ENCODE results near the gene NTMT2. TPM values are rescaled to one million over a fixed set of nuclear protein-coding genes. Genes with fewer than 3 reads are reported as not detected.

The NTMT2 gene
- total and polyA plus RNA-seq, 4 experiments from 2014 or later = not detected

- ChIA-PET CTCF (ENCODE audit: partially characterized antibody) (no interaction called here), POLR2A (ENCODE audit: partially characterized antibody) (no interaction called here)
- no peak overlapping the region for H3K4me3 ChIP-seq (ENCODE audit: low read length in 2 of 2)
- Mint-ChIP-seq H3K9me3 (peaks cover 6 to 22% (median 16%) of the 10 kb centered on the region in 8 donors), H3K36me3 (peaks cover 1 to 4% of the 10 kb centered on the region in 2 donors), H3K27ac (peak overlapping the region in 1 of 7 donors; percentile 43), H3K27me3 (peaks cover 0 to 1% of the 10 kb centered on the region in 2 donors), H3K4me3 (no peak overlapping the region), H3K4me1 (peaks cover 0 to 3% (median under 1%) of the 10 kb centered on the region in 4 donors)
- H3K9me3 ChIP-seq (ENCODE audit: control insufficient read depth in 1 of 2, low read length in 2 of 2) = no peaks in the 10 kb centered on the region
- intact Hi-C loops (cut with micrococcal nuclease) = no loop called here
- no peaks in the 10 kb centered on the region for H3K4me1 ChIP-seq (ENCODE audit: insufficient read depth, low read length)
- H3K36me3 ChIP-seq (ENCODE audit: insufficient read depth, low read length) = no peaks in the 10 kb centered on the region
- no peak overlapping the region for H3K27ac ChIP-seq (ENCODE audit: low read depth, low read length)
- DNase-seq = no peak
- H3K27me3 ChIP-seq (ENCODE audit: insufficient read depth, low read length) = no peaks in the 10 kb centered on the region
These were observed 28.6 kb downstream of the NTMT2 start for GRCh38 chr1:170174395-170174794.

DNA sequence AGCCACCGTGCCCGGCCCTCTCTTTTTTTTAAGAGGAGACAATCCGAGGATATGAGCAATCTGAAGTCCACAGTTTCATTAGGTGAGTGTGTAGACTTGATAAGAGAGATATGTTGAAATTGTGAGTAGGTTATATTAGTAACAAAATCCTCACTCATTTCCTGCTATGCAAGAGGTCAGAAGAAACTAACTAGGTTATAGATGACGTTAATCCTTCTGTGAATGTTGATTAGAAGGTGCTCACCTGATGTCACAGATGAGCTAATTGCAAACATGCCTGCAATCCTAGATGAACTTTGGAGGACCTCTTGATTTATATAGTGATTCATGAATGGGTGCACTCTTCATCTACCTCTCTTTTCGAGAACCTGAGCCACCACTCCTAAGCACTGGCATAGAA lies 29.3 kb downstream of the NTMT2 start:
- CTCF ChIA-PET (ENCODE audit: partially characterized antibody) = no interaction called here
- intact Hi-C loops (cut with micrococcal nuclease) = no loop called here
- Mint-ChIP-seq H3K27ac (no peak overlapping the region), H3K27me3 (peaks cover 0 to 1% of the 10 kb centered on the region in 2 donors), H3K4me1 (peaks cover 0 to 3% (median 0%) of the 10 kb centered on the region in 4 donors), H3K36me3 (peaks cover under 1 to 4% of the 10 kb centered on the region in 2 donors), H3K4me3 (no peak overlapping the region), H3K9me3 (peaks cover 6 to 20% (median 13%) of the 10 kb centered on the region in 8 donors)
- no peak for DNase-seq
- POLR2A ChIA-PET (ENCODE audit: partially characterized antibody) = no interaction called here
- no peaks in the 10 kb centered on the region for H3K27me3 ChIP-seq (ENCODE audit: insufficient read depth, low read length)
- no peak overlapping the region for H3K4me3 ChIP-seq (ENCODE audit: low read length in 2 of 2)
- H3K9me3 ChIP-seq (ENCODE audit: control insufficient read depth in 1 of 2, low read length in 2 of 2) = no peaks in the 10 kb centered on the region
- H3K36me3 ChIP-seq (ENCODE audit: insufficient read depth, low read length) = no peaks in the 10 kb centered on the region
- H3K4me1 ChIP-seq (ENCODE audit: insufficient read depth, low read length) = no peaks in the 10 kb centered on the region
- H3K27ac ChIP-seq (ENCODE audit: low read depth, low read length) = no peak overlapping the region

- peaks cover 0 to 4% of the 10 kb centered on the region in 2 donors for H3K36me3 Mint-ChIP-seq
- no peaks in the 10 kb centered on the region for H3K9me3 ChIP-seq (ENCODE audit: control insufficient read depth in 1 of 2, low read length in 2 of 2)
- no peak overlapping the region for H3K27ac ChIP-seq (ENCODE audit: low read depth, low read length)
- CTCF ChIA-PET (ENCODE audit: partially characterized antibody) = no interaction called here
- H3K36me3 ChIP-seq (ENCODE audit: insufficient read depth, low read length) = no peaks in the 10 kb centered on the region
- peaks cover 0 to 1% of the 10 kb centered on the region in 2 donors for H3K27me3 Mint-ChIP-seq
- H3K27me3 ChIP-seq (ENCODE audit: insufficient read depth, low read length) = no peaks in the 10 kb centered on the region
- H3K4me3 ChIP-seq (ENCODE audit: low read length in 2 of 2) = no peak overlapping the region
- H3K4me1 ChIP-seq (ENCODE audit: insufficient read depth, low read length) = no peaks in the 10 kb centered on the region
- H3K4me1 Mint-ChIP-seq = peaks cover 0 to 3% (median 0%) of the 10 kb centered on the region in 4 donors
- POLR2A ChIA-PET (ENCODE audit: partially characterized antibody) = no interaction called here
- no peak overlapping the region for H3K4me3 Mint-ChIP-seq
- intact Hi-C loops (cut with micrococcal nuclease) = no loop called here
- no peak overlapping the region for H3K27ac Mint-ChIP-seq
- no peak for DNase-seq
- peaks cover 6 to 17% (median 11%) of the 10 kb centered on the region in 8 donors for H3K9me3 Mint-ChIP-seq
These were observed 29.7 kb downstream of the NTMT2 start for GRCh38 chr1:170175484-170175883.

- intact Hi-C loops (cut with micrococcal nuclease) = no loop called here
- H3K9me3 Mint-ChIP-seq = peaks cover 0 to 8% (median 4%) of the 10 kb centered on the region in 8 donors
- Histone ChIP-seq H3K27ac (ENCODE audit: low read depth, low read length) (no peak overlapping the region), H3K4me3 (ENCODE audit: low read length in 2 of 2) (no peak overlapping the region), H3K4me1 (ENCODE audit: insufficient read depth, low read length) (no peaks in the 10 kb centered on the region), H3K9me3 (ENCODE audit: control insufficient read depth in 1 of 2, low read length in 2 of 2) (no peaks in the 10 kb centered on the region), H3K27me3 (ENCODE audit: insufficient read depth, low read length) (no peaks in the 10 kb centered on the region), H3K36me3 (ENCODE audit: insufficient read depth, low read length) (no peaks in the 10 kb centered on the region)
- ChIA-PET POLR2A (ENCODE audit: partially characterized antibody) (no interaction called here), CTCF (ENCODE audit: partially characterized antibody) (no interaction called here)
- H3K4me3 Mint-ChIP-seq = no peak overlapping the region
- H3K27me3 Mint-ChIP-seq = peaks cover 0 to 1% of the 10 kb centered on the region in 2 donors
- no peak for DNase-seq
- peaks cover 0 to 3% (median 0%) of the 10 kb centered on the region in 4 donors for H3K4me1 Mint-ChIP-seq
- H3K36me3 Mint-ChIP-seq = peaks cover 0 to 4% of the 10 kb centered on the region in 2 donors
- no peak overlapping the region for H3K27ac Mint-ChIP-seq
These were observed 31.0 kb downstream of the NTMT2 start for GRCh38 chr1:170176772-170177171.

- peaks cover 2 to 5% of the 10 kb centered on the region in 2 donors for H3K27me3 Mint-ChIP-seq
- no peaks in the 10 kb centered on the region for H3K4me1 Mint-ChIP-seq
- intact Hi-C loops (cut with micrococcal nuclease) = no loop called here
- CTCF ChIA-PET (ENCODE audit: partially characterized antibody) = no interaction called here
- no peak overlapping the region for H3K27ac ChIP-seq (ENCODE audit: low read depth, low read length)
- peaks cover 0 to 5% (median 1%) of the 10 kb centered on the region in 8 donors for H3K9me3 Mint-ChIP-seq
- H3K27ac Mint-ChIP-seq = no peak overlapping the region
- H3K27me3 ChIP-seq (ENCODE audit: insufficient read depth, low read length) = no peaks in the 10 kb centered on the region
- H3K36me3 Mint-ChIP-seq = no peaks in the 10 kb centered on the region
- H3K4me3 Mint-ChIP-seq = no peak overlapping the region
- no peaks in the 10 kb centered on the region for H3K9me3 ChIP-seq (ENCODE audit: control insufficient read depth in 1 of 2, low read length in 2 of 2)
- POLR2A ChIA-PET (ENCODE audit: partially characterized antibody) = no interaction called here
- H3K4me1 ChIP-seq (ENCODE audit: insufficient read depth, low read length) = no peaks in the 10 kb centered on the region
- no peaks in the 10 kb centered on the region for H3K36me3 ChIP-seq (ENCODE audit: insufficient read depth, low read length)
- no peak overlapping the region for H3K4me3 ChIP-seq (ENCODE audit: low read length in 2 of 2)
- DNase-seq = no peak
These were observed 36.7 kb downstream of the NTMT2 start for GRCh38 chr1:170182442-170182841.

DNA sequence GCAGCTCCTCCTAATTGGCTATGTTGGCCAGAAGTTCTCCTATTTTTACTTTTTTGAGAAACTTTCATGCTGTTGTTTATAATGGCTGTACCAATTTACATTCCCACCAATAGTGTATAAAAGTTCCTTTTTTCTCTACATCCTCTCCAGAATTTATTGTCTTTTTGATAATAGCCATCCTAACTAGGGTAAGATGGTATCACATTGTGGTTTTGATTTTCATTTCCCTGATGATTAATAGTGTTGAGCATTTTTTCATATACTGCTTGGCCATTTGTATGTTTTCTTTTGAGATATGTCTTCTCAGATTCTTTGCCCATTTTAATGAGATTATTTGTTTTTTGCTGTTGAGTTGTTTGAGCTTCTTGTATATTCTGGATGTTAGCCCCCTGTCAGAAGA lies 46.8 kb downstream of the NTMT2 start:
- Mint-ChIP-seq H3K9me3 (peaks cover 3 to 33% (median 15%) of the 10 kb centered on the region in 8 donors), H3K27me3 (peaks cover 9 to 10% of the 10 kb centered on the region in 2 donors), H3K27ac (no peak overlapping the region), H3K4me3 (no peak overlapping the region), H3K4me1 (no peaks in the 10 kb centered on the region), H3K36me3 (no peaks in the 10 kb centered on the region)
- CTCF ChIA-PET (ENCODE audit: partially characterized antibody) = no interaction called here
- H3K4me3 ChIP-seq (ENCODE audit: low read length in 2 of 2) = no peak overlapping the region
- no peaks in the 10 kb centered on the region for H3K36me3 ChIP-seq (ENCODE audit: insufficient read depth, low read length)
- DNase-seq = no peak
- intact Hi-C loops (cut with micrococcal nuclease) = no loop called here
- POLR2A ChIA-PET (ENCODE audit: partially characterized antibody) = no interaction called here
- H3K9me3 ChIP-seq (ENCODE audit: control insufficient read depth in 1 of 2, low read length in 2 of 2) = no peaks in the 10 kb centered on the region
- no peak overlapping the region for H3K27ac ChIP-seq (ENCODE audit: low read depth, low read length)
- H3K4me1 ChIP-seq (ENCODE audit: insufficient read depth, low read length) = no peaks in the 10 kb centered on the region
- peaks cover 10% of the 10 kb centered on the region for H3K27me3 ChIP-seq (ENCODE audit: insufficient read depth, low read length)

GRCh38 chr1:170194451-170194850 lies 48.7 kb downstream of the NTMT2 start:
- no peak for DNase-seq
- H3K4me3 ChIP-seq (ENCODE audit: low read length in 2 of 2) = no peak overlapping the region
- peaks cover 0 to 20% (median 9%) of the 10 kb centered on the region in 8 donors for H3K9me3 Mint-ChIP-seq
- H3K36me3 ChIP-seq (ENCODE audit: insufficient read depth, low read length) = no peaks in the 10 kb centered on the region
- H3K27me3 Mint-ChIP-seq = peaks cover 9 to 14% of the 10 kb centered on the region in 2 donors
- intact Hi-C loops (cut with micrococcal nuclease) = no loop called here
- no peaks in the 10 kb centered on the region for H3K9me3 ChIP-seq (ENCODE audit: control insufficient read depth in 1 of 2, low read length in 2 of 2)
- no peaks in the 10 kb centered on the region for H3K36me3 Mint-ChIP-seq
- POLR2A ChIA-PET (ENCODE audit: partially characterized antibody) = no interaction called here
- H3K4me1 ChIP-seq (ENCODE audit: insufficient read depth, low read length) = no peaks in the 10 kb centered on the region
- H3K27me3 ChIP-seq (ENCODE audit: insufficient read depth, low read length) = peaks cover 10% of the 10 kb centered on the region
- H3K4me3 Mint-ChIP-seq = no peak overlapping the region
- CTCF ChIA-PET (ENCODE audit: partially characterized antibody) = no interaction called here
- no peak overlapping the region for H3K27ac Mint-ChIP-seq
- no peaks in the 10 kb centered on the region for H3K4me1 Mint-ChIP-seq
- H3K27ac ChIP-seq (ENCODE audit: low read depth, low read length) = no peak overlapping the region

All from CD4-positive, alpha-beta memory T cell (primary cell).